Putamen (tissue), 1 donor: ENCODE data around the gene CUL5.
"Not testable (repeated sequence)": the region's sequence is repeated elsewhere in the genome, so short reads cannot be mapped to it uniquely, and the experiment has no call there.

Experiments used
- DNase-seq: peaks from one replicate; pipeline ENCODE4 v3.0.0-alpha.2; 2016; ENCODE audit warnings: low spot score

The CUL5 gene

DNA sequence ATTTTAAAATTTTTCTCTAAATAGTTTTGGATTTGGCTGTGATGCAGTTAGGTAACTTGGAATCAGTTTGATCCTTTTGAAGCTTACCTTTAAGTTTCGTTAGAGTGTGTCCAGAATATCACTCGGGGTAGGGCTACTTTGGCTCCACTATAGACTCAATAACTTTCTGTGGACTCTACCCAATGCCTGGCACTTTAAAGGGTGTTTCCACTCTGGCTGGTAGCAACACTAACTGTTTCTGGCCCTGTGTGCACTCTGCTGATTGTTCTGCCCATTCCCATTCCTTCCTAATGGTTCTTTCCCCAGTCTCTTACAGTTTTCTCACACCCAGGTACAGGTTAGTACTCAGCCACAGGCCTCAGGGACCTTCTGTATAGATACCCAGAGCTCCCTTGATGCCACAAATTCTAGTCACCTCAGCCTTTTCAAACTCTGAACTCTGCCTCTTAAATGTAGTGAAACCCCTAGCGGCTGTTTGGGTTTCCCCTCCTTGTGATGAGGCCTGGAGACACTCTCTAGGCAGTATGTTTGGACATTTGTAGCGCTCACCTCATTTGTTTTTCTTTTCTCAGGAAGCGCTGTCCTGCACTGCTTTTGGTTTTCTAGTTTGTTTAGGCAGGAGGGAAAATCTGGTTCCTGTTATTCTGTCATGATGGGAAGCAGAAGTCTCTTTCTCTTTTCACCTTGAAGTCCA, 16.8 kb downstream of the CUL5 start:
- DNase-seq, result no peak

DNA sequence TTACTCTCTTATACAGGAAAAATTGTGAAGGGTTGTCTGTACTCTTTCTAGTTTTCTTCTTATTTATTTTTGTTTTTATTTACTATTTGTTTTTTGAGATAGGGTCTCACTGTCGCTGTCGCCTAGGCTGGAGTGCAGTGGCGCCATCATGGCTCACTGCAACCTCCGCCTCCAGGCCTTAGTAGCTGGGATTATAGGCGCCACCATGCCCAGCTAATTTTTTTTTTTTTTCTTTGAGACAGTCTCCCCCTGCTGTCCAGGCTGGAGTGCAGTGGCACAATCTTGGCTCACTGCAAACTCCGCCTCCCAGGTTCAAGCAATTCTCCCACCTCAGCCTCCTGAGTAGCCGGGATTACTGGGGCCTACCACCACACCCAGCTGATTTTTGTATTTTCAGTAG, 18.4 kb downstream of the CUL5 start:
- DNase-seq, result no peak

GRCh38 chr11:108028822-108029441, 20.2 kb downstream of the CUL5 start:
- DNase-seq, result not testable (repeated sequence)

- not testable (repeated sequence) for DNase-seq
Observed at GRCh38 chr11:108031604-108032003, 22.9 kb downstream of the CUL5 start.

DNA sequence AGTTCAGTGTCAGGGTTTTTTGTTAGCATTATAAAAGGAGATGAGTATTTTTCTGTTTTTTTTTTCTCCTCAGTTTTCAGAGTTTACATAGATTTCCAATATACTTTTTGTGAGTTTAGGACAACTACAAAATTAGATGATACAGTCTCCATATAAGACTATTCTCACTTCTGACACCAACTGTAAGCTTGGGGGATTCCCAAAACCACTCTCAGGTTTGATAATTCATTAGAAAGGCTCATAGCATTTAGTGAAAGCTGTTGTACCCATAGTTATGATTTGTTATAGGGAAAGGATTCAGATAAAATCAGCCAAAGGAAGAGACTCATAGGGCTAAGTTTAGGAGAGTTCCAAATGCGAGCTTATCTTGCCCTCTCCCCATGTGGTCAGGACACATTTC, 24.1 kb downstream of the CUL5 start:
- DNase-seq, result no peak

- DNase-seq, result no peak
Observed at GRCh38 chr11:108034034-108034433, 25.3 kb downstream of the CUL5 start.

DNA sequence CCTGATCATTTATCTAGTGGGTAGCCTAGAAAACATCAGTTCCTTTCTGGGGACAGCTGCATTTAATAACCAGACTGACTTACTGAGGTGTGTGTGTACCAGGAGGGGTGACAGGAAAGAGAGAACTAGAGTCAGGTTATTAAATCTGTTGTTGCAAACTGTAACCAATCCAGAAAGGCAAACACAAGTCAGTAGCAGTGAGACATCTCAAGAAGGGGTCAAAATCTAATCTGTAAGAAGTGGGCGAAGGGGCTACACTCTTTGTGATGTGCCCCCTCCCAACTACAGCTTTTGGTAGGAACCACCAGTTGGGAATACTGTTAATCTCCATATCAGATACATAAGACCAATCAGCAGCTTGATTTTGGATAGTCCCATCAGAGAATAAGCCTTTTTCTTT, 26.3 kb downstream of the CUL5 start:
- no peak for DNase-seq

DNA sequence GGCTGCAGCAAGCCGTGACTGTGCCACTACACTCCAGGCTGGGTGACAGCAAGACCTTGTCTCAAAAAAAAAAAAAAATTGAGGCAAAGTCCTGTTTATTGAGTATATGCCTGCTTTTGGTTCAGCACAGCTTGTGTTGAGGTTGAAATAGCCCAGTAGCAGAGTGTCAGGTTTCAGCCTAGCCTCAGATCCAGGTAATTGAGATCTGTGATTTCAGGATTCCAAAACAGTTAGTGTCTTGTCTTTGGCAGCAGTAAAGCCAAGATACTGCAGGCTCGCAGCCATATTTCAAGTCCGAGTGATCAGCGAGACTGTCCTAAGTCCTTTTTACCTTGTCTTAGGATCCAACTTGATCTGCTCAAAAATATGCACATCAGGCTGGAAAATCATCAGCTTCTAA, 27.0 kb downstream of the CUL5 start:
- no peak for DNase-seq

DNA sequence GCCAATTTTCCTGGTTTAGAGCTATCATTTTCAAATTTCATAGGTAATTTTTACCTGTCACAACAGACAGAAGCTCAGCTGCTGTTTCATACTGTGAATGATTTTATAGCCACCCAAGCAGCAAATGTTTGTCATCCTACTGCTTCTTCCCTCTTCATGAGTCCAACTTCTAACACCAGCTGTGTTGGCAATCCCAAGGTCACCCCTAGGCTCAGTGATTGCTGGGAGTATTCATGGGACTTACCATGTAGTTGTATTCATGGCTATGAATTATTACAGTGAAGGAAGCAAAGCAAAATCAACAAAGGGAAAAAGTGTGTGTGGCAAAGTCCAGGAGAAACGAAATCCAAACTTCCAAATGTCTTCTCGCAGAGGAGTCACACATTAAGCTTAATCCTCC, 28.5 kb downstream of the CUL5 start:
- no peak for DNase-seq

DNA sequence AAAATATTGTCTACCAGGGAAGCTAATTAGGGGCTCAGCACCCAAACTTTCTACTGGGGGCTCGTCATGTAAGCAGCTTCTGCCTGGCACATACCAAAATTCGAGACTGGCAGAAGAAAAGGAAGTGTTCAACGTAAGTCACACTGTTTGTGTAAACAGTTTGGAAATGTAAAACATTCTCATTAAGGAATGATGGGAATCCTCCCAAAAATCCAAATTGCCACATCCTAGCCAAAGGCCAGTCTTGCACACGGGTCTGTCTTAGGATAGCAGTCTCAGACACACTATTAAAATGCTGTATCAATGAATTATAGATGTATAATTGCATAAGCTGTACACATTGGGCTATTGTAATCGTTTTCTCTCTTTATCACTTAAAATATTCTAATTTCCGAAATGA, 28.9 kb downstream of the CUL5 start:
- no peak for DNase-seq

DNA sequence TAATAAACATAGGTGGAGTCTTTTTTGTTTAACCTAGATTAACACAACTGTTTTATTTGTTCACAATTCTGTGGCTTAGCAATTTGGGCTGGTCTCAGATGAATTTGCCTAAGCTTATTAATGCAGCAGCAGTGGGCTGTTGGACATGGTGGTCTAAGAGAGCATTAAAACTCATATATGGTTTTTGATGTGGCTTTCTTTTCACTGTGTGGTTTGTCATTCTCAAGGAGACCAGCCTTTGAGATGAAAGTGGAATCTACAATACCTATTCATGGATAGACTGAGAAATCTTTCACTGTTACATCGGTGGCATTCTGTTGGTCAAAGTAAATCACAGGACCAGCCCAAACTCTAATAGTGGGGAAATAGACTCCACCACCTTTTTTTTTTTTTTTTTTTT, 39.6 kb downstream of the CUL5 start:
- DNase-seq, result no peak

- no peak for DNase-seq
Observed at GRCh38 chr11:108062336-108062735, 53.6 kb downstream of the CUL5 start.

DNA sequence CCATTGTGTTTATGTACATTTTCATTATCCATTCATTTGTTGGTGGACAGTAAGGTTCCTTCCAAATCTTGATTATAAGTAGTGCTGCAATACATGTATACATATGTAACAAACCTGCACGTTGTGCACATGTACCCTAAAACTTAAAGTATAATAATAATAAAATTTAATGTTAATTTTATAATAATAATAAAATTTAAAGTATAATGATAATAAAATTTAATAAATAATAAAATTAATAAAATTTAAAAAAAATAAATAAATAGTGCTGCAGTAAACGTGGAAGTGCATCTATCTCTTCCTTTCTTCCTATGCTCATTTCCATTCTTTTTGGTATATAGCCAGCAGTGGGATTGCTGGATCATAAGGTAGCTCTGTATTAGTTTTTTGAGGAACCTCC, 54.7 kb downstream of the CUL5 start:
- DNase-seq, result no peak

DNA sequence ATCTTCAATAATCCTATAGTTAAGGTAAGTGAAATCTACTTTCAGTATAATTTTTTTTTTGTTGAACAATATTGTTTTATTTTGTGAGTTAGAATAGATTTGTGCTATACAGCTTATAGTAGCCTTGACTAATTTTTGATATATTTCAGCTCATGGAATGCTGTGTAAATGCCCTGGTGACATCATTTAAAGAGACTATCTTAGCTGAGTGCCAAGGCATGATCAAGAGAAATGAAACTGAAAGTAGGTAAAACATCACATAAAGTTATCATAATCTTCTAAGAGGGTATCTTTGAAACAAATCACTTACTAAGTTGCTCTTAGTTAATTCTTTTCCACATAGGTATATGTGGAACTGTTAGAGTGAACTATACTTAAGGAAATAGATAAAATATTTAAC, 61.2 kb downstream of the CUL5 start:
- no peak for DNase-seq

- no peak for DNase-seq
Observed at GRCh38 chr11:108084811-108085210, 76.1 kb downstream of the CUL5 start.

- no peak for DNase-seq
Observed at GRCh38 chr11:108085672-108086071, 77.0 kb downstream of the CUL5 start.

- DNase-seq, result no peak
Observed at GRCh38 chr11:108092134-108092533, 83.4 kb downstream of the CUL5 start.

DNA sequence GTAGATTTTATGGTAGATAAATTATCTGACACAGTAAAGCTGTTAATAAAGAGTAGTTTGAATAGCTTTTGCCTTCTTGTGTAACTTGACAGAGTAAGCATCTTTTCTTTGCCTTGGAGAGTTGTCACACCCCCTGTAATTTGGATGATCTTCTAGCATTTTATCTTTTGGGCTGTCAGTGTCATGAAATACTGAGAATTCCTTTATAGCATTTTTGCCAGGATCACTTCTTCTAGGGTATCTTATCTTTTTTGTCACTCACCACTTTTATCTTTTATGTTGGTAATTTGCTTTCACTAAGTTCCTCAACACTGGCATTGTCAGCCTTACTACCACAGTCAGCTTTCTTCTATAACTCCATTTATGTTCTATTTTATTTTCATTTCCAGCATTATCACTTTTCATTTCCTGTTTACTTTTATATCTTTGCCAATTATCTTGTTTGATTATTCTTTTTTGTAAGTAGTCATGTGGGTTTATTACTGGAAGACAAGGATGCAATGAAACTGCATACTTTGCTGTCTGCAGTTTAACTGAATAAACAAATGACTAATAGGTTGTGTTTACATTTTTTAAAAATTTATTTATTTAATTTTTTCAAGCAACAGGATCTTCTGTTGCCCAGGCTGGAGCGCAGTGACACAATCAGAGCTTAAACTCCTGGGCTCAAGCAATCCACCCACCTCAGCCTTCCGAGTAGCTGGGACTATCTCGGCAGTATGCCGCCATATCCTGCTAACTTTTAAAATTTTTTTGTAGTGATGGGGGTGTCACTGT, 84.6 kb downstream of the CUL5 start:
- no peak for DNase-seq

GRCh38 chr11:108097179-108097578, 88.5 kb downstream of the CUL5 start:
- DNase-seq, result no peak

GRCh38 chr11:108101090-108101775, 92.5 kb downstream of the CUL5 start:
- no peak for DNase-seq

- DNase-seq, result no peak
Observed at GRCh38 chr11:108111126-108111525, 102.4 kb downstream of the CUL5 start.

DNA sequence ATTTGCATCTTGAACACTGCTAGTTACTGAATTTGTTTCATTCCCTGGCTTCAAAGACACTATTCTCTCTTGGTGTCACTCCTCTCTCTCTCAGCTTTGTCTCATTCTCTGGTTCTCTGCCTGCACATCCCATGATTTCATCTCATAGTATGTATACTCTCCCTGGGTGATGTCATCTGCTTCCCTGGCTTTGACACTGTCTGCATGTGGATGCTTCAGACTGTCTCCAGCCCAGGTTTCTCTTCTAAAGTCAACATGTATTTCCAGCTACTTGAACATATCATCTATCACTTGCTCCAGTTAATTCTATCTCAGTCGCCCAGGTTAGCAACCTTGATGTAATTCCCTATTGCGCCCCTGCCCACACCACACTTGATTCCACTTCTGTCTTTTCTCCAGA, 103.4 kb downstream of the CUL5 start:
- no peak for DNase-seq
